H9 (cell line): ENCODE measurements around the gene TLE5. TPM values are rescaled to one million over a fixed set of nuclear protein-coding genes. Genes with fewer than 3 reads are reported as not detected.

Experiments used
- DNase-seq: peaks from one replicate; pipeline ENCODE4 v3.0.0-alpha.2; 2017
- H2AFZ ChIP-seq: one replicate; pipeline ENCODE4 v1.6.1; 2013; ENCODE audit warnings: mild to moderate bottlenecking, low read length, control low read depth, moderate library complexity
- H2AK5ac ChIP-seq: 2 replicates; pipeline ENCODE4 v1.6.1; 2013; ENCODE audit warnings: low read length, control low read depth, mixed read lengths; ENCODE audit not compliant: insufficient read length
- H2BK120ac ChIP-seq: one replicate; pipeline ENCODE4 v1.6.1; 2013; ENCODE audit warnings: low read depth, mild to moderate bottlenecking, low read length, control low read depth, inconsistent platforms; ENCODE audit not compliant: poor library complexity, severe bottlenecking
- H2BK12ac ChIP-seq: 2 replicates; pipeline ENCODE4 v1.6.1; 2013; ENCODE audit warnings: low read length, control low read depth, mixed read lengths, low read depth; ENCODE audit not compliant: insufficient read length
- H2BK15ac ChIP-seq: 2 replicates; pipeline ENCODE4 v1.6.1; 2013; ENCODE audit warnings: low read depth, low read length, control low read depth
- H2BK20ac ChIP-seq: one replicate; pipeline ENCODE4 v1.6.1; 2013; ENCODE audit warnings: low read depth, mild to moderate bottlenecking, low read length, control low read depth, inconsistent platforms; ENCODE audit not compliant: poor library complexity, severe bottlenecking
- H2BK5ac ChIP-seq: 2 replicates; pipeline ENCODE4 v1.6.1; 2013; ENCODE audit warnings: low read length, control low read depth, mixed read lengths; ENCODE audit not compliant: insufficient read length
- H3K14ac ChIP-seq: 2 replicates; pipeline ENCODE4 v1.6.1; 2013; ENCODE audit warnings: low read length, control low read depth; ENCODE audit not compliant: insufficient read depth
- H3K18ac ChIP-seq: 2 replicates; pipeline ENCODE4 v1.6.1; 2013; ENCODE audit warnings: low read depth, mild to moderate bottlenecking, mixed read lengths, low read length, control low read depth; ENCODE audit not compliant: insufficient read length
- H3K23ac ChIP-seq: 2 replicates; pipeline ENCODE4 v1.6.1; 2013; ENCODE audit warnings: low read length, control low read depth, mixed read lengths, low read depth; ENCODE audit not compliant: insufficient read length
- H3K23me2 ChIP-seq: 2 replicates; pipeline ENCODE4 v1.6.1; 2013; ENCODE audit warnings: low read depth, mild to moderate bottlenecking, mixed read lengths, low read length, control low read depth; ENCODE audit not compliant: insufficient read length, poor library complexity, severe bottlenecking
- H3K27ac ChIP-seq: 2 replicates; pipeline ENCODE4 v1.5.1; 2013; ENCODE audit warnings: low read length, control low read depth, mixed read lengths, low read depth; ENCODE audit not compliant: insufficient read length
- H3K27me3 ChIP-seq: 2 replicates; pipeline ENCODE4 v1.6.1; 2013; ENCODE audit warnings: low read length, control low read depth, inconsistent platforms; ENCODE audit not compliant: insufficient read depth
- H3K4ac ChIP-seq: 2 replicates; pipeline ENCODE4 v1.6.1; 2013; ENCODE audit warnings: low read depth, mild to moderate bottlenecking, control low read depth, inconsistent platforms, low read length, moderate library complexity
- H3K4me1 ChIP-seq: 2 replicates; pipeline ENCODE4 v1.6.1; 2013; ENCODE audit warnings: low read length, control low read depth, inconsistent platforms; ENCODE audit not compliant: insufficient read depth
- H3K4me2 ChIP-seq: 2 replicates; pipeline ENCODE4 v1.6.1; 2013; ENCODE audit warnings: low read length, control low read depth, mixed read lengths; ENCODE audit not compliant: insufficient read length, insufficient read depth
- H3K56ac ChIP-seq: 2 replicates; pipeline ENCODE4 v1.6.1; 2013; ENCODE audit warnings: low read depth, mild to moderate bottlenecking, mixed read lengths, low read length, control low read depth; ENCODE audit not compliant: insufficient read length
- H3K79me1 ChIP-seq: 2 replicates; pipeline ENCODE4 v1.6.1; 2013; ENCODE audit warnings: low read depth, mild to moderate bottlenecking, moderate library complexity, low read length, control low read depth, inconsistent platforms; ENCODE audit not compliant: insufficient read depth, poor library complexity, severe bottlenecking
- H3K79me2 ChIP-seq: 2 replicates; pipeline ENCODE4 v1.6.1; 2013; ENCODE audit warnings: low read length, control low read depth, inconsistent platforms; ENCODE audit not compliant: insufficient read depth
- H3K9ac ChIP-seq: 2 replicates; pipeline ENCODE4 v1.6.1; 2013; ENCODE audit warnings: low read length, control low read depth, mixed read lengths; ENCODE audit not compliant: insufficient read length; ENCODE audit errors: extremely low read depth
- H3K9me3 ChIP-seq: one replicate; pipeline ENCODE4 v1.6.1; 2013; ENCODE audit warnings: low read depth, low read length, inconsistent platforms; ENCODE audit not compliant: control insufficient read depth
- H3T11ph ChIP-seq: one replicate; pipeline ENCODE4 v1.6.1; 2013; ENCODE audit warnings: mild to moderate bottlenecking, low read length, control low read depth, inconsistent platforms
- H4K20me1 ChIP-seq: one replicate; pipeline ENCODE4 v1.6.1; 2013; ENCODE audit not compliant: control insufficient read depth, insufficient read length, insufficient read depth
- H4K5ac ChIP-seq: 2 replicates; pipeline ENCODE4 v1.6.1; 2013; ENCODE audit warnings: low read depth, mild to moderate bottlenecking, mixed read lengths, low read length, control low read depth; ENCODE audit not compliant: insufficient read length
- H4K8ac ChIP-seq: replicated peaks from 2 replicates; pipeline ENCODE4 v1.6.1; 2013; ENCODE audit warnings: low read length, control low read depth, mixed read lengths, low read depth; ENCODE audit not compliant: insufficient read length
- H4K91ac ChIP-seq: 2 replicates; pipeline ENCODE4 v1.6.1; 2013; ENCODE audit warnings: low read depth, mild to moderate bottlenecking, moderate library complexity, mixed read lengths, low read length, control low read depth; ENCODE audit not compliant: insufficient read length
- H3K27ac Mint-ChIP-seq, 3 experiments: 2 replicates in 2 of 3; 3 replicates in 1 of 3; pipeline ENCODE4 v1.8.0; 2020 to 2021; ENCODE audit warnings: mixed read lengths in 3 of 3, mild to moderate bottlenecking in 1 of 3, moderate library complexity in 1 of 3
- H3K27me3 Mint-ChIP-seq: 2 replicates; pipeline ENCODE4 v1.8.0; 2021; ENCODE audit warnings: low read depth, mild to moderate bottlenecking, moderate library complexity, mixed read lengths
- H3K36me3 Mint-ChIP-seq, 3 experiments: 2 replicates in 2 of 3; 3 replicates in 1 of 3; pipeline ENCODE4 v1.8.0; 2020 to 2021; ENCODE audit warnings: low read depth in 3 of 3, mixed read lengths in 3 of 3; ENCODE audit not compliant: insufficient read depth in 1 of 3
- H3K4me1 Mint-ChIP-seq, 2 experiments: 2 replicates each; pipeline ENCODE4 v1.8.0; 2020; ENCODE audit warnings: mixed read lengths in 2 of 2
- H3K4me3 Mint-ChIP-seq, 2 experiments: 2 replicates in 1 of 2; 3 replicates in 1 of 2; pipeline ENCODE4 v1.8.0; 2020 to 2021; ENCODE audit warnings: mild to moderate bottlenecking in 2 of 2, mixed read lengths in 2 of 2, moderate library complexity in 1 of 2
- H3K9me3 Mint-ChIP-seq, 2 experiments: 2 replicates in 1 of 2; 3 replicates in 1 of 2; pipeline ENCODE4 v1.8.0; 2020; ENCODE audit warnings: mild to moderate bottlenecking in 2 of 2, mixed read lengths in 2 of 2, moderate library complexity in 1 of 2
- WGBS: extraction: QIAGEN DNeasy Blood & Tissue Kit; methylation state at CpG from one replicate; pipeline ENCODE4 v1.1.7; 2013; ENCODE audit warnings: missing lambda C conversion rate, low lambda C conversion rate, mixed read lengths; ENCODE audit not compliant: insufficient read length; ENCODE audit errors: extremely low coverage; 5-methylcytosine and 5-hydroxymethylcytosine counted together
- total RNA-seq: library from RNA; stranded (reverse); gene quantifications from 2 replicates; pipeline ENCODE4 v1.2.1, GENCODE V29; 2021
- TF ChIP-seq, protein P1 (sequence below): fragments of 200-600 bp; sonication (generic); conservative IDR thresholded peaks from 3 replicates; pipeline ENCODE4 v1.8.0; 2021; ENCODE audit warnings: antibody characterized with exemption, mild to moderate bottlenecking

Gene TLE5
- total RNA-seq, 1 experiment from 2014 or later, result 221 TPM

DNA sequence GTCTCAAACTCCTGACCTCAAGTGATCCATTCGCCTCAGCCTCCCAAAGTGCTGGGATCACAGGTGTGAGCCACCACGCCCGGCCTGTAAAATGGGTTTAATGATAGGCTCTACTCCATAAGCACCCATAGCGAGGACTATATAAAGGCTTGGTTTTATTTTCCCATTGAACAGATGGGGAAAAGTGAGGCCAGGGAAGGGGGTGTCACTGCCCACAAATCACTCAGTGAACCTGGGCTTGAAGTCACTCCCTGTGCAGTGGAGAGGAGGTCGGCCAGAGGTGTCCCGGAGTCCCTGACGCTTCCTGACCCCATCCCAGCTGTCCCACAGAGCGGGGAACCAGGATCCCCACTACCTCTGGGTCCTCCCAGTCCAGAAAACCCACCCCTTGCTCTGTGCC lies 48.2 kb downstream of the TLE5 start:
- Histone ChIP-seq H3K18ac (no peak overlapping the region), H4K5ac (no peak overlapping the region), H3K9me3 (no peaks in the 10 kb centered on the region), H3K23me2 (peaks cover 2% of the 10 kb centered on the region), H3K79me2 (no peaks in the 10 kb centered on the region), H3K27me3 (no peaks in the 10 kb centered on the region), H3K4ac (no peak overlapping the region), H2BK20ac (no peak overlapping the region), H2AFZ (no peak overlapping the region), H3K23ac (no peak overlapping the region), H3K79me1 (no peaks in the 10 kb centered on the region), H3K27ac (no peak overlapping the region), H4K91ac (no peak overlapping the region), H3K4me2 (no peak overlapping the region), H3K9ac (no peak overlapping the region), H2BK120ac (no peak overlapping the region), H2AK5ac (no peak overlapping the region), H2BK15ac (no peak overlapping the region), H3K14ac (no peak overlapping the region), H4K8ac (no peak overlapping the region), H2BK5ac (no peak overlapping the region), H3K56ac (no peak overlapping the region), H3K4me1 (no peaks in the 10 kb centered on the region), H3T11ph (no peak overlapping the region), H2BK12ac (no peak overlapping the region), H4K20me1 (no peaks in the 10 kb centered on the region)
- H3K9me3 Mint-ChIP-seq, result no peaks in the 10 kb centered on the region
- DNase-seq, result no peak
- H3K36me3 Mint-ChIP-seq, result no peaks in the 10 kb centered on the region
- H3K27me3 Mint-ChIP-seq, result peaks cover 6% of the 10 kb centered on the region
- no peak overlapping the region for H3K4me3 Mint-ChIP-seq
- no peak overlapping the region for H3K27ac Mint-ChIP-seq
- TF ChIP-seq, protein P1, sequence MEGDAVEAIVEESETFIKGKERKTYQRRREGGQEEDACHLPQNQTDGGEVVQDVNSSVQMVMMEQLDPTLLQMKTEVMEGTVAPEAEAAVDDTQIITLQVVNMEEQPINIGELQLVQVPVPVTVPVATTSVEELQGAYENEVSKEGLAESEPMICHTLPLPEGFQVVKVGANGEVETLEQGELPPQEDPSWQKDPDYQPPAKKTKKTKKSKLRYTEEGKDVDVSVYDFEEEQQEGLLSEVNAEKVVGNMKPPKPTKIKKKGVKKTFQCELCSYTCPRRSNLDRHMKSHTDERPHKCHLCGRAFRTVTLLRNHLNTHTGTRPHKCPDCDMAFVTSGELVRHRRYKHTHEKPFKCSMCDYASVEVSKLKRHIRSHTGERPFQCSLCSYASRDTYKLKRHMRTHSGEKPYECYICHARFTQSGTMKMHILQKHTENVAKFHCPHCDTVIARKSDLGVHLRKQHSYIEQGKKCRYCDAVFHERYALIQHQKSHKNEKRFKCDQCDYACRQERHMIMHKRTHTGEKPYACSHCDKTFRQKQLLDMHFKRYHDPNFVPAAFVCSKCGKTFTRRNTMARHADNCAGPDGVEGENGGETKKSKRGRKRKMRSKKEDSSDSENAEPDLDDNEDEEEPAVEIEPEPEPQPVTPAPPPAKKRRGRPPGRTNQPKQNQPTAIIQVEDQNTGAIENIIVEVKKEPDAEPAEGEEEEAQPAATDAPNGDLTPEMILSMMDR, result no peak
- whole genome bisulfite sequencing, result no CpG with 5 or more reads among the region's 8 CpGs
- peaks cover 3 to 18% of the 10 kb centered on the region in 2 experiments; a peak in 2 of 4 replicates for H3K4me1 Mint-ChIP-seq
